ENCODE measurements around the gene ANO4.

The ANO4 gene

DNA sequence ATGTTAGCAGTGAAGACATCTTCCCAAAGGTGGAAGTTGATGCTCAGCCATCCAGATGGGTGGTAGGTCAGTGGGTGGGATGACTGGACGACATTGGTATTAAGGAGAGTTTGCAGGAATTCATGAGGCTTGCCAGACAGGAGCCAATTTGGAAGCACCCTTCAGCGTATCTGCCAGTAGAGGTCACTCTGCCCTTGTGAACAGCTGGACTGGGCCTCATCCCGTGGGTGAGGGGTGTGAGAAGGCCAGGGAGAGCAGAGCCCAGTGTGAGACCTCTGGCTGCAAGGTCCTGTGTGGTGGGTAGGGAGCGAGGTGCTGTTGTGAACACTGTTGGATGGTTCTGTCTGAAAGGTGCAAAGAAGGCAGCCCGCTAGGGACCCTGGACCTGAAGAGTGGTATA lies 377.7 kb downstream of the ANO4 start (continued):
- no peak for TF ChIP-seq ZNF280D (tag by site-specific recombination; IDR thresholded peaks at IDR 0.05)
- TF ChIP-seq CTCF (tag by site-specific recombination; IDR thresholded peaks at IDR 0.05): peak; percentile 31; the same call in 1 of the 2 replicates
- no peak for TF ChIP-seq ZNF132 (tag by site-specific recombination; IDR thresholded peaks at IDR 0.05; ENCODE audit: borderline replicate concordance)
- TF ChIP-seq ZNF175 (tag by site-specific recombination; IDR thresholded peaks at IDR 0.05): no peak
- peak; percentile 33 for TF ChIP-seq ZNF654 (tag by site-specific recombination; IDR thresholded peaks at IDR 0.05; ENCODE audit: low read depth)
- no peak for TF ChIP-seq ZNF366 (tag by site-specific recombination; conservative IDR thresholded peaks at IDR 0.05)
- TF ChIP-seq ZNF37A (tag by site-specific recombination; IDR thresholded peaks at IDR 0.05): no peak
- no peak for TF ChIP-seq BCL11A (tag by site-specific recombination; IDR thresholded peaks at IDR 0.05; ENCODE audit: low read depth)

- no peaks in the 10 kb centered on the region for H3K36me3 ChIP-seq (ENCODE audit: control insufficient read depth in 2 of 2, insufficient read depth in 1 of 2, low read length in 2 of 2)
- H3K4me3 ChIP-seq (ENCODE audit: low read depth, low read length): no peak overlapping the region
- CTCF ChIA-PET: interaction anchor here (0.6 to 2.7 kb wide), 5 partner anchors 18 to 1356 kb away, joined by 3 to 12 read pairs (median 4); no protein-coding TSS in a partner anchor
- POLR2A ChIA-PET: no interaction called here
- no peaks in the 10 kb centered on the region for H3K9me3 ChIP-seq (ENCODE audit: control insufficient read depth, insufficient read depth, low read depth, low read length)
- no peak overlapping the region for H3K27ac ChIP-seq (ENCODE audit: extremely low read depth, low read depth, low read length)
- TF ChIP-seq ZNF837 (tag by site-specific recombination; IDR thresholded peaks at IDR 0.05): no peak
- TF ChIP-seq HOXA7 (CRISPR knock-in tag; IDR thresholded peaks at IDR 0.05; ENCODE audit: borderline replicate concordance): no peak
- no peak for TF ChIP-seq ZNF473 (tag by site-specific recombination; IDR thresholded peaks at IDR 0.05)
- TF ChIP-seq YY1 (tag by site-specific recombination; IDR thresholded peaks at IDR 0.05): no peak
- TF ChIP-seq TRIM28 (IDR thresholded peaks at IDR 0.05; ENCODE audit: borderline replicate concordance, low read length): no peak
- TF ChIP-seq, protein P1, sequence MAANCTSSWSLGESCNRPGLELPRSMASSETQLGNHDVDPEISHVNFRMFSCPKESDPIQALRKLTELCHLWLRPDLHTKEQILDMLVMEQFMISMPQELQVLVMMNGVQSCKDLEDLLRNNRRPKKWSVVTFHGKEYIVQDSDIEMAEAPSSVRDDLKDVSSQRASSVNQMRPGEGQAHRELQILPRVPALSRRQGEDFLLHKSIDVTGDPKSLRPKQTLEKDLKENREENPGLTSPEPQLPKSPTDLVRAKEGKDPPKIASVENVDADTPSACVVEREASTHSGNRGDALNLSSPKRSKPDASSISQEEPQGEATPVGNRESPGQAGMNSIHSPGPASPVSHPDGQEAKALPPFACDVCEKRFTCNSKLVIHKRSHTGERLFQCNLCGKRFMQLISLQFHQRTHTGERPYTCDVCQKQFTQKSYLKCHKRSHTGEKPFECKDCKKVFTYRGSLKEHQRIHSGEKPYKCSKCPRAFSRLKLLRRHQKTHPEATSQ (tag by site-specific recombination; IDR thresholded peaks at IDR 0.05): no peak
- no peak for TF ChIP-seq ZNF138 (tag by site-specific recombination; IDR thresholded peaks at IDR 0.05; ENCODE audit: borderline replicate concordance)
- TF ChIP-seq ZSCAN30 (tag by site-specific recombination; IDR thresholded peaks at IDR 0.05): no peak
- TF ChIP-seq ZNF664 (tag by site-specific recombination; IDR thresholded peaks at IDR 0.05): no peak
- TF ChIP-seq ZNF366 (tag by site-specific recombination; conservative IDR thresholded peaks at IDR 0.05): no peak
- TF ChIP-seq ZNF2 (tag by site-specific recombination; IDR thresholded peaks at IDR 0.05): no peak
- H3K4me1 ChIP-seq (ENCODE audit: control insufficient read depth, insufficient read depth, low read length): no peaks in the 10 kb centered on the region
These were observed 378.7 kb downstream of the ANO4 start for GRCh38 chr12:101173197-101173749.

GRCh38 chr12:101174541-101174940 lies 380.0 kb downstream of the ANO4 start:
- ChIA-PET CTCF (interaction anchor here (0.6 to 1.1 kb wide), 2 partner anchors 148 to 232 kb away, joined by 3 read pairs; no protein-coding TSS in a partner anchor), POLR2A (no interaction called here)
- no peak for TF ChIP-seq PRDM2 (tag by site-specific recombination; IDR thresholded peaks at IDR 0.05; ENCODE audit: borderline replicate concordance)
- TF ChIP-seq MYNN (tag by site-specific recombination; IDR thresholded peaks at IDR 0.05; ENCODE audit: borderline replicate concordance): no peak
- no peak for TF ChIP-seq ZNF146 (tag by site-specific recombination; IDR thresholded peaks at IDR 0.05)

More at GRCh38 chr12:101174541-101174940, 380.0 kb downstream of the ANO4 start:
- H3K4me1 ChIP-seq (ENCODE audit: control insufficient read depth, insufficient read depth, low read length): no peaks in the 10 kb centered on the region
- H3K9me3 ChIP-seq (ENCODE audit: control insufficient read depth, insufficient read depth, low read depth, low read length): no peaks in the 10 kb centered on the region
- H3K36me3 ChIP-seq (ENCODE audit: control insufficient read depth in 2 of 2, insufficient read depth in 1 of 2, low read length in 2 of 2): no peaks in the 10 kb centered on the region
- no peak overlapping the region for H3K4me3 ChIP-seq (ENCODE audit: low read depth, low read length)
- no peak overlapping the region for H3K27ac ChIP-seq (ENCODE audit: extremely low read depth, low read depth, low read length)

Measured in HEK293 (cell line).